T-helper 2 cell treated with Interferon-gamma antibody and Interleukin-4, amounts not matched to agents 5 μg/mL and 100 μg/mL, for 36 hours (primary cell): Measurements from ENCODE around the gene OIP5.
A peak's percentile ranks its signal among the peaks of the same experiment; 100 is the strongest.
"Not testable (repeated sequence)": the region's sequence is repeated elsewhere in the genome, so short reads cannot be mapped to it uniquely, and the experiment has no call there.

Source experiments
- DNase-seq: peaks from one replicate; pipeline ENCODE4 v3.0.0; 2021; ENCODE audit warnings: low spot score
- H3K27ac Mint-ChIP-seq: one replicate; pipeline ENCODE4 v1.8.0; 2021; ENCODE audit warnings: mild to moderate bottlenecking, mixed read lengths
- H3K27me3 Mint-ChIP-seq: one replicate; pipeline ENCODE4 v1.8.0; 2021; ENCODE audit warnings: low read depth, mixed read lengths
- H3K36me3 Mint-ChIP-seq: one replicate; pipeline ENCODE4 v1.8.0; 2021; ENCODE audit warnings: low read depth, mixed read lengths
- H3K4me1 Mint-ChIP-seq: one replicate; pipeline ENCODE4 v1.8.0; 2021; ENCODE audit warnings: low read depth, mixed read lengths
- H3K4me3 Mint-ChIP-seq: one replicate; pipeline ENCODE4 v1.8.0; 2022; ENCODE audit warnings: mild to moderate bottlenecking, moderate library complexity, mixed read lengths
- H3K9me3 Mint-ChIP-seq: one replicate; pipeline ENCODE4 v1.8.0; 2021; ENCODE audit warnings: mixed read lengths

Gene OIP5

DNA sequence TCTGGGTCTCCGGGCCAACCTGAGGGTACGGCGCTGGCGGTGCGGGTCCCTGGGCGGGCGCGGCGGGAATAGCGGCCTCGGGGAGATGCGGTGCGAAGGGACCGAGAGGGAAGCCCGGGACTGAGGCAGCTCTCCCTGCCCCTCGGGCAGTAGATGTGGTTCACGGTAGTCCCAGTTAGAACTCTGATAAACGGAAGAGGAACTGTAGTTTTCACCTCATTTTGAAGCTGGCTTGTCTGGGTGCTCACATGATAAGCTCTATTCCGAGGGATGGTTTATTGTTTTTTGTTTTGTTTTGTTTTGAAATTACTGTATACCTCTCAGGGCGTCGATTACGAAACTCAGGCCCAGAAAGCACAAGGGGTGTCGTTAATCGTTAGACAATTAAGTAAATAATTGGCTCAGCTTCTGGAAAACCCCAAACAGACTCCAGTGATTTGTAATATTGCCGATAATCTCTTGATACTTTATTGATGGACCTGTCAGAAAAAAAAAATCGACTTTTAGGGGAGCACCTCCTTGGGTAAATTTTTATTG, 703 bp upstream of the OIP5 start:
- H3K27ac Mint-ChIP-seq = peak overlapping the region; percentile 97
- peak overlapping the region; percentile 98 for H3K4me3 Mint-ChIP-seq
- DNase-seq = no peak
- H3K4me1 Mint-ChIP-seq = peaks cover 36% of the 10 kb centered on the region
- H3K36me3 Mint-ChIP-seq = peaks cover 53% of the 10 kb centered on the region
- H3K27me3 Mint-ChIP-seq = no peaks in the 10 kb centered on the region
- H3K9me3 Mint-ChIP-seq = no peaks in the 10 kb centered on the region

- Mint-ChIP-seq H3K4me1 (peaks cover 31% of the 10 kb centered on the region), H3K27me3 (no peaks in the 10 kb centered on the region), H3K4me3 (peak overlapping the region; percentile 98), H3K27ac (peak overlapping the region; percentile 97), H3K36me3 (peaks cover 49% of the 10 kb centered on the region), H3K9me3 (no peaks in the 10 kb centered on the region)
- no peak for DNase-seq
Measured at GRCh38 chr15:41331833-41332193, 578 bp downstream of the OIP5 start.

DNA sequence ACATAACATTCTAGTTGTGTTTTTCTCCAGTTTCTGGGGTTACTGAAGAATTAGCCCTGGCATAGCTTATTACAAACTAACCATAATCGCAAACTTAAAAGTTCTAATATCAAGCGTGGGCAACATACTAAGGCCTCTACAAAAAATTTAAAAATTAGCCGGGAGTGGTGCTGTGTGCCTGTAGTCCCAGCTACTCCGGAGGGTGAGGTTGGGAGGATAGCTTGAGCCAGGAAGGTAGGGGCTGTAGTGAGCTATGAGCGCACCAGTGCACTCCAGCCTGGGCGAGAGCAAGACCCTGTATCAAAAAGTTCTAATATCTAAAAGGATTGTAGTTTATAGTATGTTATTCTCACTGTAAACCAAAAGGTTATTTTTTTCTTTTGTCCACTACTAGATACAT, 1.1 kb downstream of the OIP5 start:
- Mint-ChIP-seq H3K4me3 (peak overlapping the region; percentile 98), H3K27me3 (no peaks in the 10 kb centered on the region), H3K27ac (peak overlapping the region; percentile 97), H3K4me1 (peaks cover 29% of the 10 kb centered on the region), H3K9me3 (no peaks in the 10 kb centered on the region), H3K36me3 (peaks cover 46% of the 10 kb centered on the region)
- no peak for DNase-seq

- H3K4me3 Mint-ChIP-seq = peak overlapping the region; percentile 28
- DNase-seq = no peak
- H3K27ac Mint-ChIP-seq = peak overlapping the region; percentile 81
Measured at GRCh38 chr15:41323611-41324010, 8.8 kb downstream of the OIP5 start.

DNA sequence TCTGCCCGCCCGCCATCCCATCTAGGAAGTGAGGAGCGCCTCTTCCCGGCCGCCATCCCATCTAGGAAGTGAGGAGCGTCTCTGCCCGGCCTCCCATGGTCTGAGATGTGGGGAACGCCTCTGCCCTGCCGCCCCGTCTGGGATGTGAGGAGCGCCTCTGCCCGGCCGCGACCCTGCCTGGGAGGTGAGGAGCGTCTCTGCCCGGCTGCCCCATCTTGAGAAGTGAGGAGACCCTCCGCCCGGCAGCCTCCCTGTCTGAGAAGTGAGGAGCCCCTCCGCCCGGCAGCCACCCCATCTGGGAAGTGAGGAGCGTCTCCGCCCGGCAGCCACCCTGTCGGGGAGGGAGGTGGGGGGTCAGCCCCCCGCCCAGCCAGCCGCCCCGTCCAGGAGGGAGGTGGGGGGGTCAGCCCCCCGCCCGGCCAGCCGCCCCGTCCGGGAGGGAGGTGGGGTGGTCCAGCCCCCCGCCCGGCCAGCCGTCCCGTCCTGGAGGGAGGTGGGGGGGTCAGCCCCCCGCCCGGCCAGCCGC, 11.5 kb downstream of the OIP5 start:
- peaks cover 38% of the 10 kb centered on the region for H3K36me3 Mint-ChIP-seq
- H3K27ac Mint-ChIP-seq, H3K27me3 Mint-ChIP-seq, H3K9me3 Mint-ChIP-seq, H3K4me3 Mint-ChIP-seq, DNase-seq: not testable (repeated sequence)
- H3K4me1 Mint-ChIP-seq = peaks cover 14% of the 10 kb centered on the region

More at GRCh38 chr15:41323611-41324010, 8.8 kb downstream of the OIP5 start:
- H3K4me1 Mint-ChIP-seq = peaks cover 21% of the 10 kb centered on the region
- H3K36me3 Mint-ChIP-seq = peaks cover 38% of the 10 kb centered on the region
- no peaks in the 10 kb centered on the region for H3K9me3 Mint-ChIP-seq
- H3K27me3 Mint-ChIP-seq = no peaks in the 10 kb centered on the region

GRCh38 chr15:41309226-41309905, 23.0 kb downstream of the OIP5 start:
- no peak for DNase-seq
- Mint-ChIP-seq H3K36me3 (peaks cover 17% of the 10 kb centered on the region), H3K4me1 (peaks cover 6% of the 10 kb centered on the region), H3K4me3 (no peak overlapping the region), H3K27me3 (no peaks in the 10 kb centered on the region), H3K9me3 (no peaks in the 10 kb centered on the region), H3K27ac (peak overlapping the region; percentile 26)

DNA sequence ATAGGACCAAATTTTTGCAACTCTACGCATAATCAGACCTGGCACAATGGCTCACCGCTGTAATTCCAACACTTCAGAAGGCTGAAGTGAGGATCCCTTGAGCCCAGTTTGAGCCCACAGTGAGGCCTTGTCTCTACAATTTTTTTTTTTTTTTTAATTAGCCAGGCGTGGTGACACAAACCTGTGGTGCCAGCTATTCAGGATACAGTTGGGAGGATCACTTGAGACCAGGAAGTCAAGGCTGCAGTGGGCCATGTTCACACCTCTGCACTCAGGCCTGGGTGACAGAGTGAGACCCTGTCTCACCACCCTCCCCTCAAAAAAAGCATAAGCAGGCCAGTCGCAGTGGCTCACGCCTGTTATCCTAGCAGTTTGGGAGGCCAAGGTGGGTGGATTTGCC, 24.7 kb downstream of the OIP5 start:
- no peaks in the 10 kb centered on the region for H3K9me3 Mint-ChIP-seq
- no peak for DNase-seq
- H3K4me1 Mint-ChIP-seq = peaks cover 10% of the 10 kb centered on the region
- H3K4me3 Mint-ChIP-seq = no peak overlapping the region
- no peak overlapping the region for H3K27ac Mint-ChIP-seq
- no peaks in the 10 kb centered on the region for H3K27me3 Mint-ChIP-seq
- H3K36me3 Mint-ChIP-seq = peaks cover 13% of the 10 kb centered on the region

DNA sequence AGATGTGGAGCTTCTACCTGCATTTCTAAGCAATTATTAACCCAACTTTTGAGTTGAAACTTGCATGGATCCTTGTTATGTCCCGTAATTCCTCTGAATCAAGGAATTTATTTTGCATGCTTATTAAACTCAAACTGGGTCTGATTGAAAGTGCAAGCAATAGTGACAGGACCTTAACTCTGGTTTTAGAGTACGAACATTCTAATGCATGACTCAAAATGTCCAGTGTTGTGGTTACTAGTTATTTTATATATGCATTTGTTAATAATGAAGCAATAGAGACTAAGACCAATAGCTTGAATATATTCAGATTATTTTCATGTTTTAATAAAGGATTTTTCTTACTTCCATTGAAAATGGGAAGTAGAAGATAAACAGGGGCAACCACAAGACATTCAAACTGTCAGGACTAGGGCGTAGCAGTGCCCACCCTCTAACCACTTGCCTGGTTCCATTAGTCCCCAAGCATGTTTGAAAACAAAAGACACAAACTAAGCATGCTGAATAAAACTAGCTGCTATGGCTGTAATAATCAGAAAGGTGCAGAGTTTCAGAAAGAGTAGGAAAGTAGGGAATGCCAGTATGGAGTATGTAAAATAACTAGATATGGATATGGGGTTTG, 28.1 kb downstream of the OIP5 start:
- DNase-seq = no peak
- Mint-ChIP-seq H3K4me3 (no peak overlapping the region), H3K27ac (no peak overlapping the region), H3K4me1 (peaks cover 19% of the 10 kb centered on the region), H3K36me3 (peaks cover 32% of the 10 kb centered on the region), H3K27me3 (no peaks in the 10 kb centered on the region), H3K9me3 (no peaks in the 10 kb centered on the region)

DNA sequence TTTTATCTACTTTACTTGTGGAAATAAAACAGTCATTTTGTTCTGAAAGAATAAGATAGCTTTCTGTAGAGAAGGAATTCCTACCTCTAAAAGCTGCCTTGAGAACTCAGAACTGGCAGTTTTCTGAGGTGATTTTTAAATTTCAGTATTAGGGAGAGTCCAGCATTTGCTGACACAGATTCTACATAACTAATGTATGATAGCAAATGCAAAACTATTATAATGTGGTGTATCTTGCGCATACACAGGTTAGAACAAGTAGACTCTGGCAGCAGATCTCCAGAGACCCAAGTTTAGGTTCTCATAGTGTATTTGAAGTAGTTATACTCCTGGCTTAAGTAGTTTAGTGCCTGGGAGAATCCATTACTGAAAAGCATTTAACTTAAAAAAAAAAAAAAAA, 30.8 kb downstream of the OIP5 start:
- Mint-ChIP-seq H3K4me3 (no peak overlapping the region), H3K27ac (no peak overlapping the region), H3K4me1 (peaks cover 19% of the 10 kb centered on the region), H3K36me3 (peaks cover 43% of the 10 kb centered on the region), H3K9me3 (no peaks in the 10 kb centered on the region), H3K27me3 (no peaks in the 10 kb centered on the region)
- no peak for DNase-seq

- H3K36me3 Mint-ChIP-seq = peaks cover 43% of the 10 kb centered on the region
- DNase-seq, H3K27ac Mint-ChIP-seq, H3K9me3 Mint-ChIP-seq, H3K27me3 Mint-ChIP-seq, H3K4me3 Mint-ChIP-seq: not testable (repeated sequence)
- H3K4me1 Mint-ChIP-seq = peaks cover 19% of the 10 kb centered on the region
Measured at GRCh38 chr15:41301139-41301538, 31.3 kb downstream of the OIP5 start.

DNA sequence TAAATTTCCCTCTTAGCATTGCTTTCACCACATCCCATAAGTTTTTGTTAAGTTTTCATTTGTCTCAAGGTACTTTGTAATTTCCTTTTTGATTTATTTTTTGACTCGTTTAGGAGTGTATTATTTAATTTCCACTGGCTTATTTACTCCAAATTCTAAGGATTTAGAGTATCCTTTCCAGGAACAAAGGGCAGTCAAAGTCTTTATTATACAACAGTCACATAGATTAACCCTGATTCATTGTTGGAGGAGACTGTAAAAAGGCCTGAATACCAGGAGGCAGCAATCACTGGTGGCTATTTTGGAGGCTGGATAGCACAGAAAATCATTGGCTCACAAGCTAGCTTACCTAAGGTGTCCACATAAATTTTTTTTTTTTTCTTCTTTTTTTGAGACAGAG, 39.9 kb downstream of the OIP5 start:
- Mint-ChIP-seq H3K27me3 (no peaks in the 10 kb centered on the region), H3K4me3 (no peak overlapping the region), H3K4me1 (peaks cover 22% of the 10 kb centered on the region), H3K9me3 (no peaks in the 10 kb centered on the region), H3K27ac (peak overlapping the region; percentile 26), H3K36me3 (peaks cover 46% of the 10 kb centered on the region)
- DNase-seq = no peak

DNA sequence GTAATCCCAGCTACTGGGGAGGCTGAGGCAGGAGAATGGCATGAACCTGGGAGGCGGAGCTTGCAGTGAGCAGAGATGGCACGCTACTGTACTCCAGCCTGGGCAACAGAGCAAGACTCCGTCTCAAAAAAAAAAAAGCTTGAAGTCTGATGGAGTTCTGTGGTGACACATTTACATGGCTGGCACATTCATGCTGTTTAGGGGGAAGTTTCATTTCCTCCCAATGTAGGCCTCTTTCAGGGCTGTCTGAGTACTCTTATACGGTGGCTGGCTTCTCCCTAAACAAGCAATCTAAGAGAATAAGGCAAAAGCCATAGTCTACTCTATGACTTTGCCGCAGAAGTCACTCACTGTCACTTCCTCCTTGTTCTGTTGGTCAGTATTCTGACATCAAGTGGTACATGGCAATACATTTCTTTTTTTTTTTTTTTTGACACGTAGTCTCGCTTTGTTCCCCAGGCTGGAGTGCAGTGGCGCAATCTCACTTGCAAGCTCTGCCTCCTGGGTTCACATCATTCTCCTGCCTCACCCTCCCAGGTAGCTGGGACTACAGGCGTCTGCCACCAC, 41.2 kb downstream of the OIP5 start:
- H3K27me3 Mint-ChIP-seq = no peaks in the 10 kb centered on the region
- H3K4me1 Mint-ChIP-seq = peaks cover 28% of the 10 kb centered on the region
- DNase-seq = no peak
- no peak overlapping the region for H3K27ac Mint-ChIP-seq
- no peak overlapping the region for H3K4me3 Mint-ChIP-seq
- H3K9me3 Mint-ChIP-seq = peaks cover 4% of the 10 kb centered on the region
- H3K36me3 Mint-ChIP-seq = peaks cover 56% of the 10 kb centered on the region

- DNase-seq = no peak
- peaks cover 61% of the 10 kb centered on the region for H3K36me3 Mint-ChIP-seq
- H3K4me1 Mint-ChIP-seq = peaks cover 38% of the 10 kb centered on the region
- no peak overlapping the region for H3K27ac Mint-ChIP-seq
- H3K4me3 Mint-ChIP-seq = no peak overlapping the region
- H3K27me3 Mint-ChIP-seq = no peaks in the 10 kb centered on the region
- H3K9me3 Mint-ChIP-seq = peaks cover 13% of the 10 kb centered on the region
Measured at GRCh38 chr15:41289953-41290352, 42.4 kb downstream of the OIP5 start.

DNA sequence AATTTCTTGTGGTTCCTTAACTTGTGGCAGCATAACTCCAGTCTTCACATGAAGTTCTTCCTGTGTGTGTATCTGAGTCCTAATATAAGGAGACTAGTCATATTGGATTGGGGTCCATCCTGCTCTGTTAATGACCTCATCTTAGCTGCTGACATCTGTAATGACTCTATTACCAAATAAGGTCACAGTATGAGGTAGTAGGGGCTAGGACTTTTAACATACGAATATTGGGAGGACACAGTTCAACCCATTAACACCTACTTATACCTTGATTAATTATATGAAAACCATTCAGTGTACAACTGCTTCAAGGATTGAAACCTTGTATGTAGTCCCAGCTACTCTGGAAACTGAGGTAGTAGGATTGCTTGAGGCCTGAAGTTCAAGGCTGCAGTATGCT, 43.9 kb downstream of the OIP5 start:
- Mint-ChIP-seq H3K4me1 (peaks cover 37% of the 10 kb centered on the region), H3K4me3 (peak overlapping the region; percentile 44), H3K36me3 (peaks cover 60% of the 10 kb centered on the region), H3K27me3 (no peaks in the 10 kb centered on the region), H3K9me3 (peaks cover 13% of the 10 kb centered on the region), H3K27ac (no peak overlapping the region)
- DNase-seq = no peak
